Activated CD8-positive, alpha-beta T cell treated with anti-CD3 and anti-CD28 coated beads for 36 hours (primary cell): ENCODE measurements around the gene EXOSC7. TPM values are rescaled to one million over a fixed set of nuclear protein-coding genes. Genes with fewer than 3 reads are reported as not detected.

ENCODE experiments used
- ATAC-seq: fragments of 200-7000 bp; cut with Tn5 transposase; one replicate; pipeline ENCODE4 v1.10.0; 2021; ENCODE audit warnings: mild to moderate bottlenecking, moderate library complexity
- CTCF ChIA-PET: fragments of 350-600 bp; sonication (Branson Sonifier 250); formaldehyde crosslinking; loops from one replicate; lab custom pipeline; 2021; ENCODE audit warnings: antibody characterized with exemption; lab: Charles Lee
- POLR2A ChIA-PET: fragments of 350-600 bp; sonication (Branson Sonifier 250); formaldehyde crosslinking; loops from one replicate; lab custom pipeline; 2021; ENCODE audit warnings: antibody characterized with exemption; lab: Charles Lee
- DNase-seq: peaks from one replicate; pipeline ENCODE4 v3.0.0-alpha.2; 2020
- H3K27ac Mint-ChIP-seq: one replicate; pipeline ENCODE4 v1.8.0; 2021; ENCODE audit warnings: mild to moderate bottlenecking, mixed read lengths
- H3K27me3 Mint-ChIP-seq: one replicate; pipeline ENCODE4 v1.8.0; 2021; ENCODE audit warnings: mixed read lengths
- H3K36me3 Mint-ChIP-seq: one replicate; pipeline ENCODE4 v1.8.0; 2021; ENCODE audit warnings: low read depth, mixed read lengths
- H3K4me1 Mint-ChIP-seq: one replicate; pipeline ENCODE4 v1.8.0; 2021; ENCODE audit warnings: low read depth, mixed read lengths
- H3K4me3 Mint-ChIP-seq: one replicate; pipeline ENCODE4 v1.8.0; 2021; ENCODE audit warnings: mild to moderate bottlenecking, moderate library complexity, mixed read lengths
- H3K9me3 Mint-ChIP-seq: one replicate; pipeline ENCODE4 v1.8.0; 2021; ENCODE audit warnings: mixed read lengths
- intact Hi-C: fragments of 100-400 bp; cut with micrococcal nuclease; formaldehyde crosslinking; loops from one replicate; pipeline ENCODE4 v1.10.0; 2022
- total RNA-seq, 2 experiments: library from RNA; stranded (reverse); gene quantifications; one replicate each; pipeline ENCODE4 v1.2.3, GENCODE V29; 2021
- TF ChIP-seq, protein P1 (sequence below): fragments of 200-600 bp; IDR thresholded peaks from one replicate; pipeline ENCODE4 v1.8.0; 2022; ENCODE audit warnings: antibody characterized with exemption, mild to moderate bottlenecking

The EXOSC7 gene
- total RNA-seq, 2 experiments from 2014 or later = 79.8 to 80.7 TPM

DNA sequence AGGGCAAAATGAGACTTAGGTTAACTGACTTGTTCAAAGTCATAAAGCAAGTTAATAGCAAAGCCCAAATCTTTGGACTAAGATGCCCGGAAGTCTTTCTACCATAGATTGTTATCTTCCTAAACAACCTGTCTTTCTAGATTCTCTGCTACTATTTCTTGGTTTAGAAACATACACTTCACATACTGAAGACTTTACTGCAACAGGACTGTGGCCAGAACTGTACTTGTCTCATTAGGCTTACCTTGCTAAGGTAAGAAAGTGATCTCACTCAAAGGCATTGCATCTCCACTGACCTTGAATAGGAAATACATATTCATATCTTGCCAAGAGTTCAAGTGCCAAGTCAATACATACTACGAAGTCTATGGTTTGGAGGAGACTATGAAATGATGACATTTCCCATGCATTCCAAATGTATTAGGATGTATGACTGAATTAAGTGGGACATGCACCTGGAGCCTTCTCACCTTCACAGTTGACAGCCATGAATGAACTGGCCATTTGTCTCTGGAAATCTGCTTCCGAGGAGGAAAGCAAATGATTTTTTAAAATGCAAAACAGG is 5.0 kb upstream of the EXOSC7 start:
- Mint-ChIP-seq H3K9me3 (no peaks in the 10 kb centered on the region), H3K27ac (peak overlapping the region; percentile 14), H3K4me3 (no peak overlapping the region), H3K4me1 (peaks cover 68% of the 10 kb centered on the region), H3K36me3 (peaks cover 3% of the 10 kb centered on the region), H3K27me3 (no peaks in the 10 kb centered on the region)
- CTCF ChIA-PET = no interaction called here
- intact Hi-C loops = no loop called here
- POLR2A ChIA-PET = no interaction called here
- TF ChIP-seq, protein P1, sequence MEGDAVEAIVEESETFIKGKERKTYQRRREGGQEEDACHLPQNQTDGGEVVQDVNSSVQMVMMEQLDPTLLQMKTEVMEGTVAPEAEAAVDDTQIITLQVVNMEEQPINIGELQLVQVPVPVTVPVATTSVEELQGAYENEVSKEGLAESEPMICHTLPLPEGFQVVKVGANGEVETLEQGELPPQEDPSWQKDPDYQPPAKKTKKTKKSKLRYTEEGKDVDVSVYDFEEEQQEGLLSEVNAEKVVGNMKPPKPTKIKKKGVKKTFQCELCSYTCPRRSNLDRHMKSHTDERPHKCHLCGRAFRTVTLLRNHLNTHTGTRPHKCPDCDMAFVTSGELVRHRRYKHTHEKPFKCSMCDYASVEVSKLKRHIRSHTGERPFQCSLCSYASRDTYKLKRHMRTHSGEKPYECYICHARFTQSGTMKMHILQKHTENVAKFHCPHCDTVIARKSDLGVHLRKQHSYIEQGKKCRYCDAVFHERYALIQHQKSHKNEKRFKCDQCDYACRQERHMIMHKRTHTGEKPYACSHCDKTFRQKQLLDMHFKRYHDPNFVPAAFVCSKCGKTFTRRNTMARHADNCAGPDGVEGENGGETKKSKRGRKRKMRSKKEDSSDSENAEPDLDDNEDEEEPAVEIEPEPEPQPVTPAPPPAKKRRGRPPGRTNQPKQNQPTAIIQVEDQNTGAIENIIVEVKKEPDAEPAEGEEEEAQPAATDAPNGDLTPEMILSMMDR = no peak
- no peak for DNase-seq
- no peak for ATAC-seq

DNA sequence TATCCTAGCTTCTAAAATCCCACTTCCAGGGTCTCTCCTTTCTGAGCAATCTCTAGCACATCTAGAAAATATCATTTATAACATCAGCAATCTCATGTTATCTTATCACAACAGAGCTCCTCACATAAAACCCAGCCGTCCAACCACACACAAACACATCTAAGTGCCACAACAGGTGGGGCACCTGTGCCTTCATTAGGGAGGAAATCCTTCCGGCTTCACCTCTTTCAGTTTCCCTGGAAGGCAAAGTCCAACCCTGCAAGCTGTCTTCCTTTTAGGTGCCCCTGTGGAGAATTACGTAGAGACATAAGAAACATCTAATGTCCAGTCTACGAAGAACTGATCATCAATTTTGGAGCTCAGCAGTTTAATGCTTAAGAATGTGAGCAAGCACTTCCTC is 1.6 kb upstream of the EXOSC7 start:
- CTCF ChIA-PET = interaction anchor here (1.3 to 4.4 kb wide), 3 partner anchors 13 to 21 kb away, joined by 3 to 26 read pairs (median 4); no protein-coding TSS in a partner anchor
- H3K27ac Mint-ChIP-seq = no peak overlapping the region
- ATAC-seq = no peak
- no peak for DNase-seq
- POLR2A ChIA-PET = interaction anchor here (0.6 to 4.8 kb wide), 6 partner anchors 10 to 533 kb away, joined by 3 to 48 read pairs (median 4); no protein-coding TSS in a partner anchor
- intact Hi-C loops = no loop called here
- H3K36me3 Mint-ChIP-seq = peaks cover 16% of the 10 kb centered on the region
- H3K4me1 Mint-ChIP-seq = peaks cover 62% of the 10 kb centered on the region
- no peaks in the 10 kb centered on the region for H3K9me3 Mint-ChIP-seq
- peak overlapping the region; percentile 86 for H3K4me3 Mint-ChIP-seq
- TF ChIP-seq, protein P1 = no peak
- H3K27me3 Mint-ChIP-seq = no peaks in the 10 kb centered on the region

DNA sequence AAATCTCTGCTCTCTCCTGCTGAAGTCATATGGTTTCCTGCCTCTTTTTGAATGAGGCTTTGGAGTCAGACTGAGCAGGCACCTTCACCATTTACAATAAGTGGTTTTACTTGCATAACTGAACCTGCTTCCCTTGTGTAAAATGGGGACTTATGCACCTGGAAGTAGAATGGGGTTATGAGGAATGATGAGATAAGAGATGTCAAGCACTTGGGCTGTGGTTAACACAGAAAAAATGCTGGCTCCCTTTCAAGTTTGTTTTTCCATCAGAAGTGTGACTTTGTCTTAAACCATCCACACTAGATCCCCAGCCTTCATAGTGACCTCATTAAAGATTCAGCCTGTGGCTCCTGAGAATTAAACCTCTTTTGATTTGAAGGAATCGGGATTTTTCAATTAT is 5.2 kb downstream of the EXOSC7 start:
- no peaks in the 10 kb centered on the region for H3K27me3 Mint-ChIP-seq
- H3K36me3 Mint-ChIP-seq = peaks cover 40% of the 10 kb centered on the region
- no peak for DNase-seq
- H3K4me1 Mint-ChIP-seq = peaks cover 78% of the 10 kb centered on the region
- H3K9me3 Mint-ChIP-seq = no peaks in the 10 kb centered on the region
- H3K27ac Mint-ChIP-seq = no peak overlapping the region
- CTCF ChIA-PET = interaction anchor here (1.3 kb wide), 1 partner anchor 11 kb away, joined by 4 read pairs; no protein-coding TSS in a partner anchor
- no peak overlapping the region for H3K4me3 Mint-ChIP-seq
- ATAC-seq = peak; percentile 7
- POLR2A ChIA-PET = no interaction called here
- TF ChIP-seq, protein P1 = no peak
- intact Hi-C loops = no loop called here

DNA sequence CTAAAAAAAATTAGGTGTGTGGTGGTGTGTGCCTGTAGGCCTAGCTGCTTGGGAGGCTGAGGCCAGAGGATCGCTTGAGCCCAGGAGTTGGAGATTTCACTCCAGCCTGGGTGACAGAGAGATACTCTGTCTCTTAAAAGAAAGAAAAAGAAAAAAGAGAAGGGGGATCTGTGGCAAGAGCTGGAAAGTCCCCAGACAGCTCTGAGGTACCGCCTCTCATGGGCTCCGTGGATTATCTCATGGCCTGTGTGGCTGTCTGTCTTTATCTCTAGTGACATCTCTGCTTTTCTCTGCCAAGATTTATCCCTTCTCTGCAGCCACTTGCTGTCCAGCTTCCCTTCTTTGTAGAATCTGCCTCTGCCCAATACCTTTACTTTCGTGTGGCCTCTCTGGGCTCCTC is 5.7 kb downstream of the EXOSC7 start:
- peaks cover 78% of the 10 kb centered on the region for H3K4me1 Mint-ChIP-seq
- intact Hi-C loops = no loop called here
- H3K36me3 Mint-ChIP-seq = peaks cover 40% of the 10 kb centered on the region
- no peaks in the 10 kb centered on the region for H3K9me3 Mint-ChIP-seq
- DNase-seq (no peak), ATAC-seq (peak; percentile 46)
- H3K27me3 Mint-ChIP-seq = no peaks in the 10 kb centered on the region
- H3K4me3 Mint-ChIP-seq = no peak overlapping the region
- CTCF ChIA-PET = interaction anchor here (1.3 kb wide), 1 partner anchor 11 kb away, joined by 4 read pairs; no protein-coding TSS in a partner anchor
- TF ChIP-seq, protein P1 = no peak
- POLR2A ChIA-PET = interaction anchor here (0.9 kb wide), 1 partner anchor 10 kb away, joined by 3 read pairs; no protein-coding TSS in a partner anchor
- peak overlapping the region; percentile 33 for H3K27ac Mint-ChIP-seq

DNA sequence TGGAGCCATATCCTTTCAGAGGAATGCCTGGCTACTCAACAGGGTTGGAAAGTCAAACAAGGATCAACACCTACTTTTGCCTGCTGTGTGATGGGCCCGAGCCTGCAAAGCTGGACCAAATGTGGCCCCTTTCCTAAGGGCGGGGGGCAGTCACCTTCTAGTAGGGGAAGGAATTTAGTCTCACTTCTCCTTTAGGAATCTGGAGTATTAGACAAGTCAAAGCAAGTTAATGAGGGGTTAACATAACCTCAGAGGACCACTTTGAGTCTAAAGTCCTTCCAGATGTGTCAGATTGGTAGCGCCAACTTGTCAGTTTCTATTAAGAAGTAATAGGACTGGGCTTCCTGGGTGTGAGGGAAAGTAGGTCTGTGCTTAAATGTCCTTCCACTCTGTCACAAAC is 6.8 kb downstream of the EXOSC7 start:
- CTCF ChIA-PET = interaction anchor here (3.2 kb wide), 1 partner anchor 10 kb away, joined by 24 read pairs; no protein-coding TSS in a partner anchor
- peaks cover 73% of the 10 kb centered on the region for H3K4me1 Mint-ChIP-seq
- H3K9me3 Mint-ChIP-seq = no peaks in the 10 kb centered on the region
- H3K27ac Mint-ChIP-seq = no peak overlapping the region
- intact Hi-C loops = no loop called here
- H3K27me3 Mint-ChIP-seq = no peaks in the 10 kb centered on the region
- H3K4me3 Mint-ChIP-seq = no peak overlapping the region
- no peak for ATAC-seq
- POLR2A ChIA-PET = interaction anchor here (0.9 kb wide), 1 partner anchor 14 kb away, joined by 3 read pairs; no protein-coding TSS in a partner anchor
- no peak for DNase-seq
- TF ChIP-seq, protein P1 = no peak
- H3K36me3 Mint-ChIP-seq = peaks cover 37% of the 10 kb centered on the region
